Natural killer cell (primary cell): ENCODE data around the gene OR2G2. TPM values are rescaled to one million over a fixed set of nuclear protein-coding genes. Genes with fewer than 3 reads are reported as not detected.
A peak's percentile ranks its signal among the peaks of the same experiment; 100 is the strongest.

Source experiments
- ATAC-seq, 3 donors: fragments of 150-1000 bp in 2 of 3; fragments of 200-7000 bp in 1 of 3; cut with Tn5 transposase; 1 replicate in 1 of 3; 2 replicates in 2 of 3; pipeline ENCODE4 v1.10.0; 2021; ENCODE audit warnings: mild to moderate bottlenecking in 2 of 3, moderate library complexity in 2 of 3
- DNase-seq, 2 donors: peaks; one replicate each; pipeline versions ENCODE4 v3.0.0 to v3.0.0-alpha.2; 2013 to 2021; ENCODE audit warnings: mixed read lengths in 1 of 2
- H3K27ac ChIP-seq: one replicate; pipeline ENCODE4 v1.5.1; 2013; ENCODE audit warnings: mild to moderate bottlenecking, low read length
- H3K27me3 ChIP-seq: one replicate; pipeline ENCODE4 v1.6.1; 2013; ENCODE audit warnings: low read length; ENCODE audit not compliant: control insufficient read depth, insufficient read depth
- H3K36me3 ChIP-seq: one replicate; pipeline ENCODE4 v1.6.1; 2013; ENCODE audit warnings: low read length; ENCODE audit not compliant: control insufficient read depth, insufficient read depth
- H3K4me1 ChIP-seq: one replicate; pipeline ENCODE4 v1.6.1; 2013; ENCODE audit warnings: low read length; ENCODE audit not compliant: control insufficient read depth, insufficient read depth
- H3K4me3 ChIP-seq: one replicate; pipeline ENCODE4 v1.5.1; 2013; ENCODE audit warnings: low read length
- H3K9me3 ChIP-seq: one replicate; pipeline ENCODE4 v1.6.1; 2013; ENCODE audit warnings: low read length; ENCODE audit not compliant: control insufficient read depth, insufficient read depth
- H3K27ac Mint-ChIP-seq, 2 donors: one replicate each; pipeline ENCODE4 v1.8.0; 2022; ENCODE audit warnings: mild to moderate bottlenecking in 2 of 2, mixed read lengths in 2 of 2, moderate library complexity in 1 of 2
- H3K27me3 Mint-ChIP-seq, 2 donors: one replicate each; pipeline ENCODE4 v1.8.0; 2022; ENCODE audit warnings: low read depth in 2 of 2, mixed read lengths in 2 of 2
- H3K36me3 Mint-ChIP-seq: one replicate; pipeline ENCODE4 v1.8.0; 2022; ENCODE audit warnings: mixed read lengths
- H3K4me1 Mint-ChIP-seq, 2 donors: one replicate each; pipeline ENCODE4 v1.8.0; 2022; ENCODE audit warnings: mixed read lengths in 2 of 2
- H3K4me3 Mint-ChIP-seq: one replicate; pipeline ENCODE4 v1.8.0; 2022; ENCODE audit warnings: mild to moderate bottlenecking, moderate library complexity, mixed read lengths
- H3K9me3 Mint-ChIP-seq, 2 donors: one replicate each; pipeline ENCODE4 v1.8.0; 2022; ENCODE audit warnings: mixed read lengths in 2 of 2
- WGBS: methylation state at CpG from one replicate; pipeline ENCODE4 v1.1.7; 2013; ENCODE audit warnings: missing lambda C conversion rate; ENCODE audit not compliant: insufficient coverage; 5-methylcytosine and 5-hydroxymethylcytosine counted together
- intact Hi-C: fragments of 100-400 bp; cut with micrococcal nuclease; formaldehyde crosslinking; loops from one replicate; pipeline ENCODE4 v1.14.2; 2022
- total RNA-seq, 4 donors: library from RNA; stranded (reverse); fragments of 120-200 nt in 1 of 4; gene quantifications; one replicate each; pipeline versions ENCODE4 v1.2.3 to v1.2.4, GENCODE V29; 2013 to 2022
- TF ChIP-seq, protein P1 (sequence below): fragments of 200-600 bp; IDR thresholded peaks from one replicate; pipeline ENCODE4 v1.8.0; 2022; ENCODE audit warnings: antibody characterized with exemption

Gene OR2G2
- total RNA-seq, 3 donors from 2014 or later (not counting 1 experiment from before 2014, with no cell fraction given) = not detected

DNA sequence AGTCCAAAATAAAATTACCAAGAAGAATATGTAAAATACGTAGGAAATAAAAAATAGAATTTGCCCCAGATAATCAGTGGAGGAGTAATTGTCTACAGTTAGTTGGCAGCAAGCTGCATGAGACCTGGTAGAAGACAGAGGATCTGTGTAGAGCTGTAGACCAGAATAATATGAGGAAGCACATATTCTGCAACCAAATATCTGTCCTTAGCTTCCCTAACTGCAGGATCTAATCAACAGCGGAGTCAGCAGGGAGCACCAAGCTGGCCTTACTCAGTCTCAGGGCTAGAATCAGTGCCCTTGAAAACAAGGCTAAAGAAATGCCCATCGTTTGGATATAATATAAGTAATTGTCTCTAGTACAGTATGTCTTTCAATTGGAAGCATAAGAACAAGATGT is 45.3 kb upstream of the OR2G2 start:
- Histone ChIP-seq H3K4me3 (no peak overlapping the region), H3K36me3 (no peaks in the 10 kb centered on the region), H3K9me3 (no peaks in the 10 kb centered on the region), H3K27ac (no peak overlapping the region), H3K27me3 (no peaks in the 10 kb centered on the region), H3K4me1 (no peaks in the 10 kb centered on the region)
- Mint-ChIP-seq H3K27ac (no peak overlapping the region), H3K27me3 (no peaks in the 10 kb centered on the region), H3K36me3 (no peaks in the 10 kb centered on the region), H3K4me3 (no peak overlapping the region), H3K9me3 (no peaks in the 10 kb centered on the region), H3K4me1 (peaks cover 0 to 5% of the 10 kb centered on the region in 2 donors)
- intact Hi-C loops = no loop called here
- WGBS = 56% methylated on average over 3 of the region's 3 CpGs
- DNase-seq = no peak
- ATAC-seq = no peak
- TF ChIP-seq, protein P1, sequence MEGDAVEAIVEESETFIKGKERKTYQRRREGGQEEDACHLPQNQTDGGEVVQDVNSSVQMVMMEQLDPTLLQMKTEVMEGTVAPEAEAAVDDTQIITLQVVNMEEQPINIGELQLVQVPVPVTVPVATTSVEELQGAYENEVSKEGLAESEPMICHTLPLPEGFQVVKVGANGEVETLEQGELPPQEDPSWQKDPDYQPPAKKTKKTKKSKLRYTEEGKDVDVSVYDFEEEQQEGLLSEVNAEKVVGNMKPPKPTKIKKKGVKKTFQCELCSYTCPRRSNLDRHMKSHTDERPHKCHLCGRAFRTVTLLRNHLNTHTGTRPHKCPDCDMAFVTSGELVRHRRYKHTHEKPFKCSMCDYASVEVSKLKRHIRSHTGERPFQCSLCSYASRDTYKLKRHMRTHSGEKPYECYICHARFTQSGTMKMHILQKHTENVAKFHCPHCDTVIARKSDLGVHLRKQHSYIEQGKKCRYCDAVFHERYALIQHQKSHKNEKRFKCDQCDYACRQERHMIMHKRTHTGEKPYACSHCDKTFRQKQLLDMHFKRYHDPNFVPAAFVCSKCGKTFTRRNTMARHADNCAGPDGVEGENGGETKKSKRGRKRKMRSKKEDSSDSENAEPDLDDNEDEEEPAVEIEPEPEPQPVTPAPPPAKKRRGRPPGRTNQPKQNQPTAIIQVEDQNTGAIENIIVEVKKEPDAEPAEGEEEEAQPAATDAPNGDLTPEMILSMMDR = no peak

DNA sequence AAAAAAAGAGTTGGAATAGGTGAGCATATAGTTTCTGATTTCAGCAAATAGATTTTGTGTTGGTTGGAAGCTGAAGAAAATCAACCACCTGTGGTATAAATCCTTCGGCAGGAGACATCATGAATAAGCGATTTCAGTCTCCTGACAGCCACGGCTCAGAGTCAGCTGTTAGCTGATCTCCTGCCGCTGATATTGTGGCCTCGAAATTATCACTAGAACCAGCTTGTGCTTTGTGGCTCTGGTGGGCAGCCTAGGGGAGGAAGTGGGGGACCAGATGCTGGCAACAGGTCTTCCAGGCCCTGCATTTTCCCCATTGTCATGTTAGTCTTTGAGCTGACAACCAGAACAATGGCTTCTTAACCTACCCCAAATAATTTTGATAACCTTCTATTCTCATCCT is 40.1 kb upstream of the OR2G2 start:
- H3K9me3 Mint-ChIP-seq = no peaks in the 10 kb centered on the region
- TF ChIP-seq, protein P1 = no peak
- peaks cover 8 to 10% of the 10 kb centered on the region in 2 donors for H3K27me3 Mint-ChIP-seq
- no peaks in the 10 kb centered on the region for H3K27me3 ChIP-seq
- H3K27ac Mint-ChIP-seq = no peak overlapping the region
- H3K4me3 ChIP-seq = no peak overlapping the region
- H3K9me3 ChIP-seq = no peaks in the 10 kb centered on the region
- intact Hi-C loops = no loop called here
- ATAC-seq (peak in 2 of 3 donors; percentile 68 to 87), DNase-seq (no peak)
- no peaks in the 10 kb centered on the region for H3K36me3 ChIP-seq
- H3K4me3 Mint-ChIP-seq = no peak overlapping the region
- H3K36me3 Mint-ChIP-seq = no peaks in the 10 kb centered on the region
- H3K4me1 ChIP-seq = peaks cover 6% of the 10 kb centered on the region
- WGBS = 3% methylated on average over 5 of the region's 5 CpGs
- H3K27ac ChIP-seq = no peak overlapping the region
- H3K4me1 Mint-ChIP-seq = peaks cover 11 to 13% of the 10 kb centered on the region in 2 donors

- H3K27ac ChIP-seq = no peak within 1 kb of the TSS
- WGBS = 7% methylated on average over 9 of the region's 13 CpGs
- no peaks in the 10 kb centered on the region for H3K36me3 ChIP-seq
- H3K9me3 Mint-ChIP-seq = no peaks in the 10 kb centered on the region
- H3K27ac Mint-ChIP-seq = no peak within 1 kb of the TSS
- intact Hi-C loops = no loop called here
- no peak for DNase-seq
- H3K4me1 ChIP-seq = peaks cover 6% of the 10 kb centered on the region
- H3K4me3 ChIP-seq = no peak within 1 kb of the TSS
- no peaks in the 10 kb centered on the region for H3K9me3 ChIP-seq
- peak within 1 kb of the TSS; percentile 17 for H3K4me3 Mint-ChIP-seq
- no peaks in the 10 kb centered on the region for H3K27me3 ChIP-seq
- peaks cover 8 to 10% of the 10 kb centered on the region in 2 donors for H3K27me3 Mint-ChIP-seq
- ATAC-seq = peak in 2 of 3 donors; percentile 28 to 31
- TF ChIP-seq, protein P1 = no peak
- H3K4me1 Mint-ChIP-seq = peaks cover 11 to 13% of the 10 kb centered on the region in 2 donors
- no peaks in the 10 kb centered on the region for H3K36me3 Mint-ChIP-seq
These were observed 39.4 kb upstream of the OR2G2 start, which contains the start of gene GCSAML for GRCh38 chr1:247548769-247549182. GCSAML (plus strand) TSS chr1:247549134; CDS start chr1:247549192, 58 bp downstream.

GRCh38 chr1:247551721-247552120 is 36.4 kb upstream of the OR2G2 start:
- Mint-ChIP-seq H3K9me3 (no peaks in the 10 kb centered on the region), H3K4me3 (no peak overlapping the region), H3K36me3 (no peaks in the 10 kb centered on the region), H3K27ac (no peak overlapping the region), H3K27me3 (peaks cover 8 to 10% of the 10 kb centered on the region in 2 donors), H3K4me1 (peaks cover 11 to 13% of the 10 kb centered on the region in 2 donors)
- H3K36me3 ChIP-seq = no peaks in the 10 kb centered on the region
- ATAC-seq = no peak
- H3K4me3 ChIP-seq = no peak overlapping the region
- H3K27me3 ChIP-seq = no peaks in the 10 kb centered on the region
- intact Hi-C loops = no loop called here
- H3K27ac ChIP-seq = no peak overlapping the region
- TF ChIP-seq, protein P1 = no peak
- H3K9me3 ChIP-seq = no peaks in the 10 kb centered on the region
- DNase-seq = no peak
- peaks cover 6% of the 10 kb centered on the region for H3K4me1 ChIP-seq
- 100% methylated on average over 1 of the region's 1 CpG for WGBS
